ENCODE measurements around the gene KIAA1671. TPM values are rescaled to one million over a fixed set of nuclear protein-coding genes. Genes with fewer than 3 reads are reported as not detected.
"Not testable (repeated sequence)": the region's sequence is repeated elsewhere in the genome, so short reads cannot be mapped to it uniquely, and the experiment has no call there.

KIAA1671 gene
- total and polyA plus RNA-seq, 2 of the 13 experiments (the other 11 are each of a cell fraction or from before 2014, with no cell fraction given), result 13.5 to 13.6 TPM

GRCh38 chr22:25237503-25237902, 285.0 kb downstream of the KIAA1671 start:
- no peaks in the 10 kb centered on the region for H3K79me2 ChIP-seq (ENCODE audit: insufficient read depth, low read length)
- WGBS (ENCODE audit: low lambda C conversion rate), result 60% methylated on average over 4 of the region's 4 CpGs
- H2AFZ ChIP-seq (ENCODE audit: low read length), result no peak overlapping the region
- ATAC-seq (no peak; the same call in 2 of the 3 replicates), DNase-seq (ENCODE audit: low spot score) (no peak), FAIRE-seq (no peak)
- ChIA-PET CTCF (ENCODE audit: low intra/inter-chr PET ratio, low total read pairs) (no interaction called here), POLR2A (no interaction called here)
- H3K36me3 ChIP-seq (replicated peaks in 1 of 2; ENCODE audit: control insufficient read depth in 1 of 2, insufficient read depth in 2 of 2, low read length in 2 of 2), result no peaks in the 10 kb centered on the region
- in situ Hi-C loops (cut with HindIII; ENCODE audit: extremely low pct_ligation_motif_present, low pct_unique_long_range_greater_than_20kb), result loop anchor here (5.0 kb wide), 1 partner anchor 95 kb away; no protein-coding TSS in a partner anchor
- no peak overlapping the region for H3K9ac ChIP-seq (ENCODE audit: insufficient read depth, low read depth, low read length)
- H3K27ac ChIP-seq (ENCODE audit: extremely low read length, insufficient read depth, low read length), result no peak overlapping the region
- no peaks in the 10 kb centered on the region for H3K9me3 ChIP-seq (ENCODE audit: low read length)
- intact Hi-C loops (cut with micrococcal nuclease; ENCODE audit: unreplicated experiment), result loop anchor here (5.0 kb wide), 1 partner anchor 75 kb away; no protein-coding TSS in a partner anchor
- H3K4me2 ChIP-seq (ENCODE audit: low read depth, low read length), result no peak overlapping the region
- no peak overlapping the region for H3K4me3 ChIP-seq (replicated peaks in 1 of 3; ENCODE audit: insufficient read depth in 1 of 3, low read depth in 2 of 3, low read length in 3 of 3)
- TF ChIP-seq CTCF (CRISPR knock-in tag; IDR thresholded peaks at IDR 0.05), result peak; percentile 10; the same call in 1 of the 2 replicates
- no peak for TF ChIP-seq ZNF235 (CRISPR knock-in tag; IDR thresholded peaks at IDR 0.05; ENCODE audit: borderline replicate concordance)
- BruUV-seq (replicated peaks), result no TSS peak
- H4K20me1 ChIP-seq (ENCODE audit: insufficient read depth, low read length), result no peaks in the 10 kb centered on the region
- peaks cover 2 to 22% of the 10 kb centered on the region in 2 experiments; a peak in 1 of 5 replicates for H3K27me3 ChIP-seq (ENCODE audit: control insufficient read depth in 1 of 2, insufficient read depth in 2 of 2, low read length in 2 of 2)
- H3K4me1 ChIP-seq (ENCODE audit: insufficient read depth, low read length), result peaks cover 5% of the 10 kb centered on the region; the same call in 1 of the 2 replicates

- intact Hi-C loops (cut with micrococcal nuclease; ENCODE audit: unreplicated experiment), result loop anchor here (5.0 kb wide), 1 partner anchor 74 kb away; no protein-coding TSS in a partner anchor
- H3K4me2 ChIP-seq (ENCODE audit: low read depth, low read length); H4K20me1 ChIP-seq (ENCODE audit: insufficient read depth, low read length); CTCF ChIA-PET (ENCODE audit: low intra/inter-chr PET ratio, low total read pairs); BruUV-seq (replicated peaks); H3K79me2 ChIP-seq (ENCODE audit: insufficient read depth, low read length); ATAC-seq; H3K4me3 ChIP-seq (replicated peaks in 1 of 3; ENCODE audit: insufficient read depth in 1 of 3, low read depth in 2 of 3, low read length in 3 of 3); H3K27ac ChIP-seq (ENCODE audit: extremely low read length, insufficient read depth, low read length); H3K36me3 ChIP-seq (replicated peaks in 1 of 2; ENCODE audit: control insufficient read depth in 1 of 2, insufficient read depth in 2 of 2, low read length in 2 of 2); H2AFZ ChIP-seq (ENCODE audit: low read length); H3K9ac ChIP-seq (ENCODE audit: insufficient read depth, low read depth, low read length); DNase-seq (ENCODE audit: low spot score); H3K9me3 ChIP-seq (ENCODE audit: low read length); H3K4me1 ChIP-seq (ENCODE audit: insufficient read depth, low read length); POLR2A ChIA-PET; FAIRE-seq: not testable (repeated sequence)
- TF ChIP-seq RFX5 (IDR thresholded peaks at IDR 0.05; ENCODE audit: low read depth, low read length), result peak; percentile 86
- WGBS (ENCODE audit: low lambda C conversion rate), result 8% methylated on average over 6 of the region's 9 CpGs
- in situ Hi-C loops (cut with HindIII; ENCODE audit: extremely low pct_ligation_motif_present, low pct_unique_long_range_greater_than_20kb), result loop anchor here (5.0 kb wide), 1 partner anchor 94 kb away; no protein-coding TSS in a partner anchor
- H3K27me3 ChIP-seq (ENCODE audit: control insufficient read depth in 1 of 2, insufficient read depth in 2 of 2, low read length in 2 of 2), result peaks cover 2 to 22% of the 10 kb centered on the region in 2 experiments; a peak in 1 of 5 replicates
Observed at GRCh38 chr22:25238058-25238457, 285.5 kb downstream of the KIAA1671 start.

Small RNAs within 50 kb of the gene (small RNA-seq; reads per million reads assigned to genes)
- gene Z99916.2 (ENCODE audit: insufficient read depth in 2 of 3, insufficient read length in 3 of 3, low read depth in 2 of 3, low replicate concordance in 1 of 3), result 0 reads per million in 3 experiments

Other genes starting within 250 kb of the KIAA1671 start
- gene PIWIL3, start 178.0 kb upstream of the KIAA1671 start, total RNA-seq (2016; rRNA removed; fragmentation: Illumina TruSeq; extraction: Trizol), result 0.08 TPM in 1 of 2 replicates, not detected in the other
- not detected in 2 replicates for gene PIWIL3, start 178.0 kb upstream of the KIAA1671 start, polyA plus RNA-seq (2011; rRNA removed)
- gene SGSM1, start 146.5 kb upstream of the KIAA1671 start, total RNA-seq (2016; rRNA removed; fragmentation: Illumina TruSeq; extraction: Trizol), result not detected in 2 replicates
- 0.07 and 0.09 TPM in 2 replicates for gene SGSM1, start 146.5 kb upstream of the KIAA1671 start, polyA plus RNA-seq (2011; rRNA removed)
- gene LHFPL7, start 6.0 kb upstream of the KIAA1671 start, total RNA-seq (2016; rRNA removed; fragmentation: Illumina TruSeq; extraction: Trizol), result not detected in 2 replicates
- not detected in 2 replicates for gene LHFPL7, start 6.0 kb upstream of the KIAA1671 start, polyA plus RNA-seq (2011; rRNA removed)
- gene CRYBB3, start 247.1 kb downstream of the KIAA1671 start, total RNA-seq (2016; rRNA removed; fragmentation: Illumina TruSeq; extraction: Trizol), result 0.18 TPM in 1 of 2 replicates, not detected in the other
- 0.28 and 0.60 TPM in 2 replicates for gene CRYBB3, start 247.1 kb downstream of the KIAA1671 start, polyA plus RNA-seq (2011; rRNA removed)